HG03039 (cell line): ENCODE results near the gene PRKACA.
"Not testable (repeated sequence)": the region's sequence is repeated elsewhere in the genome, so short reads cannot be mapped to it uniquely, and the experiment has no call there.

Source experiments
- ATAC-seq: cut with Tn5 transposase; IDR thresholded peaks from one replicate; pipeline ENCODE4 v1.9.1; 2021; ENCODE audit warnings: mild to moderate bottlenecking, moderate library complexity; ENCODE audit not compliant: unreplicated experiment

PRKACA gene

GRCh38 chr19:14052470-14052869 is 65.1 kb downstream of the PRKACA start:
- no peak for ATAC-seq

- ATAC-seq = no peak
These were observed 65.6 kb downstream of the PRKACA start for GRCh38 chr19:14051980-14052379.

- ATAC-seq = not testable (repeated sequence)
These were observed 66.6 kb downstream of the PRKACA start for GRCh38 chr19:14050961-14051360.

- ATAC-seq = no peak
These were observed 67.0 kb downstream of the PRKACA start for GRCh38 chr19:14050512-14050911.

DNA sequence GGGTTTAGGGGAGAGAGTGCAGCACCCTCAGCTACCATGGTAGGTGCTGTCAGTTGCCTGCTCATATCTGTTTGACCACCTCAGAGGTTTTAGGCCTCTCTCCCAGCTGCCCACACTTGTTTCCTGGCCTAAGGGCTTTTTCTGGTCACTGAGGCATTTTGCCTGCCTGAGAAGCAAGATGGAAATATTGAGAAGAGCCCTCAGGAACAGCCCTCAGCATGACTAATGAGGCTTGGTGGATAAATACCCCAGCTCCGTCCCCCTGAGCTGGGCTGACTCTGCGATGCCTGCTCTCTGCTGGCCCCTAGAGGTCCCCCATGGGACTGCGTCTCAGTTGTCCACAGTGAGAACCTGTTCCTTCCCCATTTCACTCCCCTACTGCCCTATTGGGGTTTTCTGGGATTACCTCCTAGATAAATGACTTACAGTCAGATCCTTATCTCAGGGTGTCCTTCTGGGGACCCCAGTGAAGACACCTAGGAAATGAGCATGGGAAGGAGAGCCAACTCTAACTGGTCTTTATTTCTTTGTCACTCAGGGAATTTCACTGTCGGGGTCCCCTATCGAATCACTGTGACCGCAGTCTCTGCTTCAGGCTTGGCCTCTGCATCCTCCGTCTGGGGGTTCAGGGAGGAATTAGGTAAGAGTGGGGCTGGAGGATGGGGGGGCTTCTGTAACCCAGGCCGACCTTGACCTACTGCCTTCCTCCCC is 69.0 kb downstream of the PRKACA start:
- ATAC-seq = no peak

- ATAC-seq = not testable (repeated sequence)
These were observed 69.7 kb downstream of the PRKACA start for GRCh38 chr19:14047866-14048265.

- not testable (repeated sequence) for ATAC-seq
These were observed 74.6 kb downstream of the PRKACA start for GRCh38 chr19:14042659-14043608.
